IMR-90 (cell line): ENCODE data around the gene GPR39.

ENCODE experiments used
- CTCF ChIP-seq: conservative IDR thresholded peaks from 2 replicates; pipeline ENCODE4 v1.5.1; 2012; ENCODE audit warnings: mild to moderate bottlenecking, low read depth, low read length, improper control_type of control experiment
- RAD21 ChIP-seq: IDR thresholded peaks from 2 replicates; pipeline ENCODE4 v1.6.1; 2012; ENCODE audit warnings: low read length, improper control_type of control experiment

GRCh38 chr2:132466428-132467028, 49.9 kb downstream of the GPR39 start:
- no peak for TF ChIP-seq CTCF
- TF ChIP-seq RAD21, result no peak
